NCI-H510A treated with DMSO at 0.1 percent for 48 hours (cell line): ENCODE measurements around the gene ELL3.

Experiments used
- DNase-seq: peaks from one replicate; lab custom pipeline; 2025; lab: John Stamatoyannopoulos, UW

ELL3 gene

GRCh38 chr15:43723151-43723550 is 53.6 kb downstream of the ELL3 start:
- DNase-seq: no peak
